GM13976 (cell line): ENCODE results near the gene OTUB2.

ENCODE experiments used
- DNase-seq: peaks from one replicate; pipeline ENCODE4 v3.0.0; 2012; ENCODE audit warnings: low spot score
- in situ Hi-C: fragments of 300-500 bp; cut with MboI; formaldehyde crosslinking; loops from one replicate; pipeline ENCODE4 v1.12.0; 2022; ENCODE audit warnings: low sequenced_read_pairs, mixed read lengths, inconsistent platforms; ENCODE audit not compliant: unreplicated experiment
- TF ChIP-seq, protein P1 (sequence below): IDR thresholded peaks from 2 replicates; pipeline ENCODE4 v1.5.1; 2012; ENCODE audit warnings: borderline replicate concordance, mild to moderate bottlenecking; ENCODE audit not compliant: insufficient read depth; ENCODE audit errors: extremely low read depth, missing control alignments, control extremely low read depth

Gene OTUB2

DNA sequence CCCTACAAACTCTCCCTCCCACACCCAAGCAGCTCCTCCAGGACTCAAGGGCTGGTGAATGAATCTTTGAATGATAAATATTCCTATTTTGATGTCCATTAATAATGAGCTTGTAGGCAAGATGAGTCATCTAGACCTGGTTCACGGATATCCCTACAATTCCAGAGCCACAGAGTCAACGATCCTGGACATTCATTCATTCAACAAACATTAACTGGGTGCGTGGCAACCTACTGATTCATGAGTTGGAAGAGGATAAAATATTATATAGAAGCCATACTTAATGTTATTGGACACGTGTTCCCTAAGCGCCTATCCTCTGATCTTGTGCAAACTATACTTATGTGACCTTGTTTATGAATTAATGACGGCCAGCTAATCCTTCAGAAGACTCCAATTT is 420 bp upstream of the OTUB2 start:
- DNase-seq = no peak
- in situ Hi-C loops = no loop called here
- TF ChIP-seq, protein P1, sequence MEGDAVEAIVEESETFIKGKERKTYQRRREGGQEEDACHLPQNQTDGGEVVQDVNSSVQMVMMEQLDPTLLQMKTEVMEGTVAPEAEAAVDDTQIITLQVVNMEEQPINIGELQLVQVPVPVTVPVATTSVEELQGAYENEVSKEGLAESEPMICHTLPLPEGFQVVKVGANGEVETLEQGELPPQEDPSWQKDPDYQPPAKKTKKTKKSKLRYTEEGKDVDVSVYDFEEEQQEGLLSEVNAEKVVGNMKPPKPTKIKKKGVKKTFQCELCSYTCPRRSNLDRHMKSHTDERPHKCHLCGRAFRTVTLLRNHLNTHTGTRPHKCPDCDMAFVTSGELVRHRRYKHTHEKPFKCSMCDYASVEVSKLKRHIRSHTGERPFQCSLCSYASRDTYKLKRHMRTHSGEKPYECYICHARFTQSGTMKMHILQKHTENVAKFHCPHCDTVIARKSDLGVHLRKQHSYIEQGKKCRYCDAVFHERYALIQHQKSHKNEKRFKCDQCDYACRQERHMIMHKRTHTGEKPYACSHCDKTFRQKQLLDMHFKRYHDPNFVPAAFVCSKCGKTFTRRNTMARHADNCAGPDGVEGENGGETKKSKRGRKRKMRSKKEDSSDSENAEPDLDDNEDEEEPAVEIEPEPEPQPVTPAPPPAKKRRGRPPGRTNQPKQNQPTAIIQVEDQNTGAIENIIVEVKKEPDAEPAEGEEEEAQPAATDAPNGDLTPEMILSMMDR = no peak

DNA sequence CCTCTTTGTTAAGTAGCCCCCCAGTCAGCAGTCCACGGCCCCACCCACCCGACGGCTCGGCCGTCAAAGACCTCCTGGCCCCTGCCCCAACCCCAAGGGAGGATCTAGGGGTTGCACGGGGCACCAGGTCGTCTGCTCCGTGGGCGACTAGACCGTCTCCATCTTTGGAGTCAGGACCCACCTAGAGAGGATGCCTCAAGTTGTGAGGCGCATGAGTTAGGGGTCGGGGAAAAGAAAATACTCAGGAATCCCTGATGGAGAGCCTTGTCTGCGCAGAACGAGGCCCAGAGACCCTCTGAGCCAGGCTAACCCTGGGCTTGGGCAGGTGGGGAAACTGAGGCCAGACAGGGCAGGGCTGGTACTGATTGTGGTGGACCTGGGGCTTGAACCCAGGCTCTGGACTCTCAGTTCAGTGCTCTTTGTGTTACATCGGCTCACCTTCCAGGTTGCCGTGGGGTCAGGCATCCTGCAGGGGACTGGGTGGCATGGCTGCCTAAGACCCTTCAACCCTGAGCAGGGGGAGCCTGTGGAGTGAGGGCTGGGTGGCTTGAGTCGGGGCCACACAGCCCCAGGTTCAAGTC is 839 bp downstream of the OTUB2 start:
- DNase-seq = no peak
- in situ Hi-C loops = no loop called here
- TF ChIP-seq, protein P1 = no peak

DNA sequence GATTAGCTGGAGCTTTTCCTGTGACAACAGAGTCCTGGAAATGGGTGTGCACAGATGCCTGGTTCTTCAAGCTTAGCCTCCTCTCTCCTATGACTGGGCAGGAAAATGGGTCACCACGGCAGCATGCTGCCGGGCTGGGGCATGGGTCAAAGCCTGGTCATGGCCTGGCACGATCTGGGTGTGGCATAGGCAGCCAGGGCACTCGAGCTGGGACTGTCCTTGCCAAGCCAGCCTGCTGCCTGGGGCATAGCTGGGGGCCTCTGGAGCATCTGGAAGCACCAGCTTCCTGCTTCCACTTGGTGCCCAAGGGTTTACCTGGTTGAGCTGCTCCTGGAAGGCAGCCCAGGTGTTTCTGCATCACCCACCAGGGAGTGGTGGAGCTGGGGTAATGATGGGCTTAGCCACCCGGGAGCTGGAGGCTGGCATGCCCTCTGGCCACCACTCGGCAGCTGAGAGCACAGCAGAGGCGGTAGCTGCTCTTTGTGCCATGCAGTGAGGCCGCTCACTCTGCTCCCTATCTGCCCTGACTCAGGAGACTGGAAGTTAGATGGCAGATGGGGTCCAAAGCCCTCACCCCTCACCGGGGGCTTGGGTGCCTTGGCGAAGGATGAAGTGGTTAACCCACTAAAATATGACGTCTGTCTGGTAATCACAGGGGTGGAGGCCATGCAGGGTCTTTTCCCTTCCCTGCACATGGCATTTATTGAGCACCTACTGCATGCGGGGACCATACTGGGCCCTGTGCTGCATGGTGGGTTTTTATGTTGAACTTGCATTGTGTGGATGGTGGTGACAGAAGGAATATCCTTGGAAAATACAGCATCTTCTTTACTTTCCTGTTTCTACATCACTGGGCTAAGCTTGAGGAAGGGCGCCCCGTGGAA is 1.7 kb downstream of the OTUB2 start:
- TF ChIP-seq, protein P1 = no peak
- in situ Hi-C loops = no loop called here
- no peak for DNase-seq

DNA sequence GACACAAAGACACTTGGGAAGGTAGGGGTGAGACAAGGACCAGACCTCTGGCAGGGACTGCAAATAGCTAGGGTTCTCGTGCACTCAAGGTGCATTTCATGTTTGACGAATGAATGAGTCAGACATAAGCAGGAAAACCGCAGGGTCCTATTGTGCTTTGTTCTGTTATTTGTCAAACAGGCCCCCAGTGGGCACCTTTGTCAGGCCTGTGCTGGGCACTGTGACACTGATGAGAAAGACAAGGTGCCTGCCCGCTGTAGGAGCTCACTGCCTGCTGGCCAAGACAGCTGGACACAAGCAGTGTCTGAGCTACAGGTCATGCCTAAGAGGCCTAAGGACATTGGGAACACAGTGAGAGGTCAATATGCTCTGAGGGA is 2.3 kb downstream of the OTUB2 start:
- in situ Hi-C loops = no loop called here
- no peak for DNase-seq
- TF ChIP-seq, protein P1 = no peak

DNA sequence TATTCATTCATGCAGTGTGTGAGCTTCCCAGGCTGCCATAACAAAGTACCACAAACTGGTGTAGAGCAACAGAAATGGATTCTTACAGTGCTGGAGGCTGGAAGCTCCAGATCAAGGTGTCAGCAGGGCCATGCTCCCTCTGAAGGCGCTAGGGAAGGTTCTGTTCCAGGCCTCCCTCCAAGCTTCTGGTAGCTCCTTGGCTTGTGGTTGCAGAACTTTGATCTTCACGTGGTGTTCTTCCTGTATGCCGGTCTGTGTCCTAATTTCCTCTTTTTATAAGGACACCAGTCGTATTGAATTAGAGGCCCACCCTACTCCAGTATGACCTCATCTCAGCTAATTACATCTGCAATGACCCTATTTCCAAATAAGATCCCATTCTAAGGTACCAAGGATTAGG is 3.1 kb downstream of the OTUB2 start:
- no peak for DNase-seq
- TF ChIP-seq, protein P1 = no peak
- in situ Hi-C loops = no loop called here

DNA sequence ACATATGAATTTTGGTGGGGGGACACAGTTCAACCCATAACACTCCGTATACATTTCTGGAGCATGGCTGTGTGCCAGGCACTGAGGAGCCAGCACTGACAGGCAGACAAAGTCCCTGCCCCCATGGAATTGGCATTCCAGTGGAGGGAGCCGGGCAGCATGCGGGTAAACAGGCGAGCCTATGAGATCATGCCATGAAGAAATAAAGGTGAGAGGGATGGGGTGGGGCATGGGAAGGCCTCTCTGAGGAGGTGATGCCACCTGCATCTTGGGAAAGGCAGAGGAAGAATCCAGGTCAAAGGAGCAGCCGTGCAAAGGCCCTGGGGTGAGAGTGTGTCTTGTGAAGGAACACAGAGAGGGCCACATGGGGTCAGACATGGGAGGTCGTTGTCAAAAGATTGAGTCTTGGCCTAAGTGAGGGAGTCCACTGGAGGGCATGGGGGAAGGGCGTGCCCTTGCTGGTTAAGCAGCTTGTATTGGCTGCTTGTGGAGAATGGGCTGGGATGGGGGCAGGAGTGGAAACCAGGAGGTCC is 3.6 kb downstream of the OTUB2 start:
- DNase-seq = no peak
- in situ Hi-C loops = loop anchor here (10.0 kb wide), 1 partner anchor 105 kb away; no protein-coding TSS in a partner anchor
- TF ChIP-seq, protein P1 = no peak
